GM18858 (cell line): ENCODE data around the gene GFY.
"Not testable (repeated sequence)": the region's sequence is repeated elsewhere in the genome, so short reads cannot be mapped to it uniquely, and the experiment has no call there.

ENCODE experiments used
- ATAC-seq: cut with Tn5 transposase; IDR thresholded peaks from one replicate; pipeline ENCODE4 v1.9.1; 2021; ENCODE audit not compliant: unreplicated experiment

GFY gene

GRCh38 chr19:49442771-49443365, 17.7 kb downstream of the GFY start:
- ATAC-seq, result no peak

GRCh38 chr19:49443366-49444099, 18.3 kb downstream of the GFY start:
- ATAC-seq, result peak; percentile 59

- not testable (repeated sequence) for ATAC-seq
These were observed 19.0 kb downstream of the GFY start for GRCh38 chr19:49444100-49444700.

- ATAC-seq, result no peak
These were observed 20.8 kb downstream of the GFY start for GRCh38 chr19:49445997-49446396.

GRCh38 chr19:49447485-49448431, 22.6 kb downstream of the GFY start:
- no peak for ATAC-seq

- no peak for ATAC-seq
These were observed 23.2 kb downstream of the GFY start for GRCh38 chr19:49448432-49448786.

- ATAC-seq, result no peak
These were observed 25.2 kb downstream of the GFY start for GRCh38 chr19:49450405-49450804.

- ATAC-seq, result peak; percentile 50
These were observed 26.4 kb downstream of the GFY start, which contains the start of gene PIH1D1 for GRCh38 chr19:49451430-49452181. Gene PIH1D1, minus strand, starts transcription at chr19:49451814. Its CDS starts 240 bp downstream, at chr19:49451574.

GRCh38 chr19:49453013-49453756, 28.0 kb downstream of the GFY start, which contains the start of gene ALDH16A1:
Gene ALDH16A1, plus strand, starts transcription at chr19:49453225. Its CDS starts 107 bp downstream, at chr19:49453332.
- peak; percentile 75 for ATAC-seq

GRCh38 chr19:49453757-49454240, 28.6 kb downstream of the GFY start:
- ATAC-seq, result no peak

GRCh38 chr19:49455773-49456172, 30.6 kb downstream of the GFY start:
- ATAC-seq, result no peak

- no peak for ATAC-seq
These were observed 31.1 kb downstream of the GFY start for GRCh38 chr19:49456326-49456725.

GRCh38 chr19:49458567-49458903, 33.3 kb downstream of the GFY start:
- ATAC-seq, result no peak

GRCh38 chr19:49459388-49459787, 34.2 kb downstream of the GFY start:
- ATAC-seq, result no peak

- ATAC-seq, result not testable (repeated sequence)
These were observed 35.9 kb downstream of the GFY start for GRCh38 chr19:49461130-49461529.

- no peak for ATAC-seq
These were observed 36.5 kb downstream of the GFY start for GRCh38 chr19:49461656-49462055.

- ATAC-seq, result no peak
These were observed 37.3 kb downstream of the GFY start for GRCh38 chr19:49462492-49462891.

- no peak for ATAC-seq
These were observed 39.0 kb downstream of the GFY start for GRCh38 chr19:49463960-49464740.

- ATAC-seq, result no peak
These were observed 40.2 kb downstream of the GFY start for GRCh38 chr19:49465371-49465770.
